Activated naive CD8-positive, alpha-beta T cell (primary cell): ENCODE data around the gene NELFB.

Experiments used
- H3K27ac Mint-ChIP-seq: one replicate; pipeline ENCODE4 v1.8.0; 2021; ENCODE audit warnings: mixed read lengths
- H3K27me3 Mint-ChIP-seq: one replicate; pipeline ENCODE4 v1.8.0; 2021; ENCODE audit warnings: mixed read lengths
- H3K36me3 Mint-ChIP-seq: one replicate; pipeline ENCODE4 v1.8.0; 2021; ENCODE audit warnings: mixed read lengths
- H3K4me1 Mint-ChIP-seq: one replicate; pipeline ENCODE4 v1.8.0; 2021; ENCODE audit warnings: low read depth, mixed read lengths
- H3K4me3 Mint-ChIP-seq: one replicate; pipeline ENCODE4 v1.8.0; 2021; ENCODE audit warnings: mild to moderate bottlenecking, mixed read lengths
- H3K9me3 Mint-ChIP-seq: one replicate; pipeline ENCODE4 v1.8.0; 2021; ENCODE audit warnings: low read depth, mixed read lengths

Gene NELFB

GRCh38 chr9:137319011-137319738, 64.0 kb downstream of the NELFB start:
- Mint-ChIP-seq H3K27ac (no peak overlapping the region), H3K4me1 (peaks cover 5% of the 10 kb centered on the region), H3K9me3 (no peaks in the 10 kb centered on the region), H3K36me3 (no peaks in the 10 kb centered on the region), H3K4me3 (no peak overlapping the region), H3K27me3 (no peaks in the 10 kb centered on the region)

- peaks cover 5% of the 10 kb centered on the region for H3K4me1 Mint-ChIP-seq
- H3K27ac Mint-ChIP-seq = no peak overlapping the region
- H3K4me3 Mint-ChIP-seq = no peak overlapping the region
- H3K36me3 Mint-ChIP-seq = no peaks in the 10 kb centered on the region
- H3K27me3 Mint-ChIP-seq = no peaks in the 10 kb centered on the region
- no peaks in the 10 kb centered on the region for H3K9me3 Mint-ChIP-seq
These were observed 64.8 kb downstream of the NELFB start for GRCh38 chr9:137319739-137320551.

- Mint-ChIP-seq H3K4me1 (peaks cover 7% of the 10 kb centered on the region), H3K4me3 (peak overlapping the region; percentile 27), H3K9me3 (no peaks in the 10 kb centered on the region), H3K27ac (no peak overlapping the region), H3K27me3 (no peaks in the 10 kb centered on the region), H3K36me3 (no peaks in the 10 kb centered on the region)
These were observed 65.6 kb downstream of the NELFB start for GRCh38 chr9:137320555-137321384.

DNA sequence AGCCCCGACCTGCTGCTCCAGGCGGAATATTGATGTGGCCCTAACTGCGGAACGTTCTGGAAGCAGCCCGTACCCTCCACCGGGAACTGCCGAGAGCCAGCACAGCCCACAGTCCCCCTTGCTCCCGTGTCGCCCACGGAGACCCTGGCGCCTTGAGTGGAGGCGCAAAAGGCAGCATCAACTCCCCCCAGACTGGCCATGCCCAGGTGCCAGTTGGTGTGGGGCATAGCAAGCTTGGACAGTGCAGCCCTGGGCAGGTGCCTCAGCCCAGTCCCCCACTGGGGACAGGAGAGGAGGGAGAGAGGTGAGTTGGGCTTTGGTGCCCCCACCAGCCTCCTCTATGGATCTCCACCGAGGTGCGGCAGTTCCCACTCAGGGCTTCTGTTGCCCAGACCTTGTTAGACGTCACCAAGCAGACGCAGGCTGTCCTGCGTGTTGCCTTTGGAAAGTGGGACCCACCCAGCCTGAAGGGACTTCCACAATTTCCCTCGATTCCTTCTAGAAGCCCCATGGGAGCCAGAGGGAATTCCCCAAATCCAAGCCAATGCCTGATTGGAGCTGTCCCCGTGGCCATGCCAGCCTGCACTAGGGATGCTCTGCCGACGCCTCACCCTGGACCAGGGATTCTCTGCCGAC, 66.7 kb downstream of the NELFB start:
- peaks cover 2% of the 10 kb centered on the region for H3K36me3 Mint-ChIP-seq
- peaks cover 14% of the 10 kb centered on the region for H3K4me1 Mint-ChIP-seq
- no peaks in the 10 kb centered on the region for H3K9me3 Mint-ChIP-seq
- H3K27me3 Mint-ChIP-seq = peaks cover 1% of the 10 kb centered on the region
- no peak overlapping the region for H3K27ac Mint-ChIP-seq
- no peak overlapping the region for H3K4me3 Mint-ChIP-seq
